Lung (tissue), 12 donors: Measurements from ENCODE around the gene SMTN. TPM values are rescaled to one million over a fixed set of nuclear protein-coding genes. Genes with fewer than 3 reads are reported as not detected.
A peak's percentile ranks its signal among the peaks of the same experiment; 100 is the strongest.

Experiments
- ATAC-seq: fragments of 200-7000 bp; cut with Tn5 transposase; one replicate; pipeline ENCODE4 v1.9.1; 2020; ENCODE audit warnings: moderate number of reproducible peaks; ENCODE audit not compliant: insufficient read depth, low FRiP score
- DNase-seq, 3 donors: peaks; one replicate each; pipeline ENCODE4 v3.0.0-alpha.2; 2013 to 2017
- H3K27ac ChIP-seq, 2 donors: one replicate each; pipeline ENCODE4 v1.5.1; 2013; ENCODE audit warnings: mild to moderate bottlenecking in 2 of 2, moderate library complexity in 2 of 2, control low read depth in 1 of 2, inconsistent platforms in 1 of 2, low read depth in 1 of 2, low read length in 1 of 2
- H3K27me3 ChIP-seq, 3 donors: one replicate each; pipeline ENCODE4 v1.5.1; 2013; ENCODE audit warnings: low read length in 2 of 3; ENCODE audit not compliant: control insufficient read depth in 3 of 3, insufficient read depth in 3 of 3
- H3K36me3 ChIP-seq, 4 donors: one replicate each; pipeline ENCODE4 v1.5.1; 2013; ENCODE audit warnings: low read length in 4 of 4, mild to moderate bottlenecking in 1 of 4, moderate library complexity in 1 of 4; ENCODE audit not compliant: control insufficient read depth in 4 of 4, insufficient read depth in 4 of 4
- H3K4me1 ChIP-seq, 5 donors: one replicate each; pipeline ENCODE4 v1.5.1; 2013; ENCODE audit warnings: low read length in 5 of 5, mild to moderate bottlenecking in 2 of 5, moderate library complexity in 1 of 5; ENCODE audit not compliant: control insufficient read depth in 5 of 5, insufficient read depth in 5 of 5
- H3K4me3 ChIP-seq: one replicate; pipeline ENCODE4 v1.5.1; 2013; ENCODE audit warnings: mild to moderate bottlenecking, control low read depth, moderate library complexity
- H3K9ac ChIP-seq, 2 donors: one replicate each; pipeline ENCODE4 v1.5.1; 2013; ENCODE audit warnings: low read length in 2 of 2, control low read depth in 1 of 2; ENCODE audit not compliant: insufficient read depth in 1 of 2
- H3K9me3 ChIP-seq, 4 donors: one replicate each; pipeline ENCODE4 v1.5.1; 2013; ENCODE audit warnings: low read length in 3 of 4, mild to moderate bottlenecking in 1 of 4, moderate library complexity in 1 of 4; ENCODE audit not compliant: control insufficient read depth in 4 of 4, insufficient read depth in 3 of 4
- WGBS, 2 donors: extraction: QIAGEN DNeasy Blood & Tissue Kit; methylation state at CpG; one replicate each; pipeline ENCODE4 v1.1.7; 2013; 5-methylcytosine and 5-hydroxymethylcytosine counted together
- polyA plus RNA-seq, 2 donors: library from polyadenylated mRNA; stranded (reverse); fragments of 200-250 nt; gene quantifications; one replicate each; pipeline ENCODE4 v1.2.1, GENCODE V29; 2013
- total RNA-seq, 2 donors: library from RNA; depleted of rRNA in 1 of 2; stranded (reverse); fragments of >200 nt in 1 of 2; gene quantifications; one replicate each; pipeline ENCODE4 v1.2.1, GENCODE V29; 2014 to 2021
- TF ChIP-seq, protein P1 (sequence below): IDR thresholded peaks from 2 replicates; pipeline ENCODE4 v1.5.1; 2012; ENCODE audit warnings: mild to moderate bottlenecking; ENCODE audit errors: control extremely low read depth, extremely low read depth
- donor health status: control.
- donor health status: control.
- donor health status: Bipolar disorder and iron deficiency.
- donor health status: healthy.
- donor health status: DM: yes; HTN: yes; CAD: no.

Gene SMTN
- total and polyA plus RNA-seq, 4 donors = 30.8 to 101 (median 64.7) TPM

GRCh38 chr22:31094021-31094551 is 13.0 kb downstream of the SMTN start:
- Histone ChIP-seq H3K27ac (peak overlapping the region in 1 of 2 donors; percentile 86), H3K9me3 (no peaks in the 10 kb centered on the region)
- DNase-seq = no peak

DNA sequence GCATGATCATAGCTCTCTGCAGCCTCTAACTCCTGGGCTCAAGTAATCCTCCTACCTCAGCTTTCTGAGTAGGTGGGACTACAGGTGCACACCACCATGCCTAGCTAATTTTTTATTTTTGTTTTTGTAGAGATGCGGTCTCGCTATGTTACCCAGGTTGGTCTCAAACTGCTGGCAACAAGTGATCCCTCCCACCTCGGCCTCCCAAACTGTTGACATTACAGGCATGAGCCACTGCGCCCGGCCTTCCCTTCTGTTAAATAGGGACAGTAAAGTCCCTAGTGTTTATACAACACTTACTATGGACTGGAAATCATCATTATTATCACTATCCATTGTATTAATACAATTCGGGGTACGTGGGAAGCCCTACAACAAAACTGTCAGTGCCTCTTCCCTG is 13.6 kb downstream of the SMTN start:
- no peaks in the 10 kb centered on the region for H3K4me1 ChIP-seq
- H3K36me3 ChIP-seq = peaks cover 4 to 77% (median 55%) of the 10 kb centered on the region in 4 donors
- TF ChIP-seq, protein P1, sequence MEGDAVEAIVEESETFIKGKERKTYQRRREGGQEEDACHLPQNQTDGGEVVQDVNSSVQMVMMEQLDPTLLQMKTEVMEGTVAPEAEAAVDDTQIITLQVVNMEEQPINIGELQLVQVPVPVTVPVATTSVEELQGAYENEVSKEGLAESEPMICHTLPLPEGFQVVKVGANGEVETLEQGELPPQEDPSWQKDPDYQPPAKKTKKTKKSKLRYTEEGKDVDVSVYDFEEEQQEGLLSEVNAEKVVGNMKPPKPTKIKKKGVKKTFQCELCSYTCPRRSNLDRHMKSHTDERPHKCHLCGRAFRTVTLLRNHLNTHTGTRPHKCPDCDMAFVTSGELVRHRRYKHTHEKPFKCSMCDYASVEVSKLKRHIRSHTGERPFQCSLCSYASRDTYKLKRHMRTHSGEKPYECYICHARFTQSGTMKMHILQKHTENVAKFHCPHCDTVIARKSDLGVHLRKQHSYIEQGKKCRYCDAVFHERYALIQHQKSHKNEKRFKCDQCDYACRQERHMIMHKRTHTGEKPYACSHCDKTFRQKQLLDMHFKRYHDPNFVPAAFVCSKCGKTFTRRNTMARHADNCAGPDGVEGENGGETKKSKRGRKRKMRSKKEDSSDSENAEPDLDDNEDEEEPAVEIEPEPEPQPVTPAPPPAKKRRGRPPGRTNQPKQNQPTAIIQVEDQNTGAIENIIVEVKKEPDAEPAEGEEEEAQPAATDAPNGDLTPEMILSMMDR = no peak
- no peaks in the 10 kb centered on the region for H3K9me3 ChIP-seq
- 96 to 97% methylated on average over 7 of the region's 7 CpGs for WGBS, 2 donors
- no peak overlapping the region for H3K4me3 ChIP-seq
- no peak for ATAC-seq
- H3K9ac ChIP-seq = no peak overlapping the region
- H3K27me3 ChIP-seq = no peaks in the 10 kb centered on the region
- H3K27ac ChIP-seq = no peak overlapping the region
- no peak for DNase-seq

More at GRCh38 chr22:31094021-31094551, 13.0 kb downstream of the SMTN start:
- Histone ChIP-seq H3K27me3 (no peaks in the 10 kb centered on the region), H3K36me3 (peaks cover 3 to 77% (median 57%) of the 10 kb centered on the region in 4 donors), H3K4me1 (no peaks in the 10 kb centered on the region), H3K4me3 (no peak overlapping the region), H3K9ac (no peak overlapping the region)
- 74 to 89% methylated on average over 5 of the region's 5 CpGs for WGBS, 2 donors
- no peak for ATAC-seq
- TF ChIP-seq, protein P1 = no peak

DNA sequence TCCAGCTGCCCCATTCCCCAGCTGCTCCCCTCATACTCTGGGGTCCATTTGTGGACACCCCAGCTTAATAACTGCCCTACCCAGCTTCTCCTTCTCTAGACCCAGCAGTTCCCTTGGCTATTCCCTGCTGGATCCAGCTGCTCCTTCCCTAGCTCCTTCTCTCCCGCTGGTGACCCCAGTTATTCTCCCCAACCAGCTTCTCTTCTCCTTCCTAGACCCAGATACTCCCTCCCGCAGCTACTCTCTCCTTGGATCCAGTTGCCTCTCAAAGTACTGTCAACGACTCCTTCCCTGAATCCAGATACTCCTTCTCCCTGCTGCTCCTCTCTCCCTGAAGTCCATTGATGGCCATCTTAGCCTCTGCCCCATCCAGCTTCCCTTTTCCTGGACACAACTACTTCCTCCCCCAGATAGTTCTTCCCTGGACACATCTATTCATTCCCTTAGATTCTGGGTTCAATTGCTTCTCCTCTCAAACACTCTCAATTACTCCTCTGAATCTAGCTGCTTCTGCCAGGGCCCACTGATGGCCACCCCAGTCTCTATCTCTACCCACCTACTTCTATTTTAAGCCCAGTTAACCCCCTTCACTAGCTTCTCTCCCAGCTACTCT is 14.6 kb downstream of the SMTN start:
- ATAC-seq (no peak), DNase-seq (no peak)
- TF ChIP-seq, protein P1 = no peak
- 95 to 98% methylated on average over 3 of the region's 3 CpGs for WGBS, 2 donors
- no peak overlapping the region for H3K4me3 ChIP-seq
- peaks cover 6 to 82% (median 57%) of the 10 kb centered on the region in 4 donors for H3K36me3 ChIP-seq
- H3K9me3 ChIP-seq = no peaks in the 10 kb centered on the region
- no peaks in the 10 kb centered on the region for H3K27me3 ChIP-seq
- no peaks in the 10 kb centered on the region for H3K4me1 ChIP-seq
- no peak overlapping the region for H3K9ac ChIP-seq
- H3K27ac ChIP-seq = no peak overlapping the region
